Measurements from ENCODE around the gene CHD8. TPM values are rescaled to one million over a fixed set of nuclear protein-coding genes. Genes with fewer than 3 reads are reported as not detected.

The CHD8 gene
- total RNA-seq, 4 donors from 2014 or later = 46.9 to 60.5 (median 53.1) TPM

Small RNA genes lying within 50 kb of the gene (small RNA-seq; reads per million reads assigned to genes)
- not detected for gene RN7SL650P
- 8,773 reads per million, percentile 100 among the genes with 10 or more reads in this experiment for gene SNORD8
- 141 reads per million, percentile 98 among the genes with 10 or more reads in this experiment for gene SNORD9

Other genes with a start within 250 kb of the CHD8 start
- gene HNRNPC, start 186.7 kb downstream of the CHD8 start, total RNA-seq = 100 to 1,000 TPM; 298 to 466 (median 406) TPM
- gene RPGRIP1, start 176.0 kb downstream of the CHD8 start, total RNA-seq = under 1 TPM in 3 of 4 donors, not detected in 1; 0.16 to 0.68 (median 0.22) TPM
- 10 to 100 TPM; 54.8 to 73.7 (median 57.7) TPM for gene SUPT16H, start 72.1 kb downstream of the CHD8 start, total RNA-seq
- gene RAB2B, start 20.8 kb upstream of the CHD8 start, total RNA-seq = 10 to 100 TPM; 19.6 to 31.1 (median 23.4) TPM
- 10 to 100 TPM; 46.4 to 57.6 (median 49.2) TPM for gene TOX4, start 21.1 kb upstream of the CHD8 start, total RNA-seq
- 10 to 100 TPM; 29.8 to 46.9 (median 40.1) TPM for gene METTL3, start 55.2 kb upstream of the CHD8 start, total RNA-seq
- gene SALL2, start 70.2 kb upstream of the CHD8 start, total RNA-seq = 1 to 10 TPM in 3 of 4 donors, under 1 TPM in 1; 0.65 to 6.6 (median 3.6) TPM
- gene OR10G3, start 124.0 kb upstream of the CHD8 start, total RNA-seq = not detected
- not detected for gene OR10G2, start 178.8 kb upstream of the CHD8 start, total RNA-seq
- not detected for gene OR4E2, start 197.7 kb upstream of the CHD8 start, total RNA-seq
- not detected for gene OR4E1, start 217.7 kb upstream of the CHD8 start, total RNA-seq

Data from subcutaneous adipose tissue (tissue), 4 donors.